ENCODE measurements around the gene PRDM16. TPM values are rescaled to one million over a fixed set of nuclear protein-coding genes. Genes with fewer than 3 reads are reported as not detected.

PRDM16 gene
- total RNA-seq, 1 experiment from 2014 or later, result 0.09 TPM

- intact Hi-C loops (cut with micrococcal nuclease; ENCODE audit: unreplicated experiment), result no loop called here
- no peak for DNase-seq
- TF ChIP-seq CTCF (IDR thresholded peaks at IDR 0.05; ENCODE audit: unreplicated experiment), result no peak
- Mint-ChIP-seq H3K4me1 (ENCODE audit: low read depth, unreplicated experiment) (no peaks in the 10 kb centered on the region), H3K27me3 (ENCODE audit: unreplicated experiment) (peaks cover 90% of the 10 kb centered on the region), H3K27ac (ENCODE audit: unreplicated experiment) (no peak overlapping the region), H3K36me3 (ENCODE audit: insufficient read depth, unreplicated experiment) (peaks cover 6% of the 10 kb centered on the region), H3K4me3 (ENCODE audit: low read depth, unreplicated experiment) (no peak overlapping the region), H3K9me3 (ENCODE audit: low read depth, unreplicated experiment) (no peaks in the 10 kb centered on the region)
- no TSS peak for BruUV-seq (replicated peaks)
- CTCF ChIA-PET, result no interaction called here
Observed at GRCh38 chr1:3433596-3434320, 364.8 kb downstream of the PRDM16 start.

- no peaks in the 10 kb centered on the region for H3K9me3 Mint-ChIP-seq (ENCODE audit: low read depth, unreplicated experiment)
- H3K27me3 Mint-ChIP-seq (ENCODE audit: unreplicated experiment), result peaks cover 84% of the 10 kb centered on the region
- no TSS peak for BruUV-seq (replicated peaks)
- no peak for DNase-seq
- peaks cover 6% of the 10 kb centered on the region for H3K36me3 Mint-ChIP-seq (ENCODE audit: insufficient read depth, unreplicated experiment)
- intact Hi-C loops (cut with micrococcal nuclease; ENCODE audit: unreplicated experiment), result no loop called here
- CTCF ChIA-PET, result no interaction called here
- TF ChIP-seq CTCF (IDR thresholded peaks at IDR 0.05; ENCODE audit: unreplicated experiment), result no peak
- no peak overlapping the region for H3K27ac Mint-ChIP-seq (ENCODE audit: unreplicated experiment)
- no peak overlapping the region for H3K4me3 Mint-ChIP-seq (ENCODE audit: low read depth, unreplicated experiment)
- no peaks in the 10 kb centered on the region for H3K4me1 Mint-ChIP-seq (ENCODE audit: low read depth, unreplicated experiment)
Observed at GRCh38 chr1:3434406-3435110, 365.6 kb downstream of the PRDM16 start.

DNA sequence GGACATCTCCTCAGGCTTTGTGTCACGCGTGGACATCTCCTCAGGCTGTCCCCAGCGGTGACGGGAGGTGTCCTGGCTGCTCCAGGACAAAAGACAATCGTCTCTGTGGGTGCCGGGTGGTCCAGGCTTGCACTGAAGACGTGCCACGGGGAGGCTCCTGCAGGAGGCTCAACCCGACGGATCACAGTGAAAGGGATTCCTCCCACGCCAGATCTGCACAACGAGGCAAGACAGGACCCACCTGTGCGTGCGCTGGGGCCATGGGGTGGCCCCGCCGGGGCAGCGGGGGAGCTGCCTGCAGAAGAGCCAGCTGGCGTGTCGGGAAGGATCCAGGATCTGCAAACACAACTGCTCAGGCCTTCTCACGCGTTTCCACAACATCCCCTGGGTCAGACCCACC lies 366.7 kb downstream of the PRDM16 start:
- DNase-seq, result no peak
- Mint-ChIP-seq H3K27me3 (ENCODE audit: unreplicated experiment) (peaks cover 85% of the 10 kb centered on the region), H3K4me3 (ENCODE audit: low read depth, unreplicated experiment) (no peak overlapping the region), H3K9me3 (ENCODE audit: low read depth, unreplicated experiment) (no peaks in the 10 kb centered on the region), H3K27ac (ENCODE audit: unreplicated experiment) (no peak overlapping the region), H3K4me1 (ENCODE audit: low read depth, unreplicated experiment) (no peaks in the 10 kb centered on the region), H3K36me3 (ENCODE audit: insufficient read depth, unreplicated experiment) (peaks cover 6% of the 10 kb centered on the region)
- BruUV-seq (replicated peaks), result no TSS peak
- TF ChIP-seq CTCF (IDR thresholded peaks at IDR 0.05; ENCODE audit: unreplicated experiment), result no peak
- CTCF ChIA-PET, result no interaction called here
- intact Hi-C loops (cut with micrococcal nuclease; ENCODE audit: unreplicated experiment), result no loop called here

- Mint-ChIP-seq H3K27ac (ENCODE audit: unreplicated experiment) (no peak overlapping the region), H3K4me3 (ENCODE audit: low read depth, unreplicated experiment) (no peak overlapping the region), H3K4me1 (ENCODE audit: low read depth, unreplicated experiment) (no peaks in the 10 kb centered on the region), H3K27me3 (ENCODE audit: unreplicated experiment) (peaks cover 85% of the 10 kb centered on the region), H3K36me3 (ENCODE audit: insufficient read depth, unreplicated experiment) (peaks cover 6% of the 10 kb centered on the region), H3K9me3 (ENCODE audit: low read depth, unreplicated experiment) (no peaks in the 10 kb centered on the region)
- no peak for TF ChIP-seq CTCF (IDR thresholded peaks at IDR 0.05; ENCODE audit: unreplicated experiment)
- intact Hi-C loops (cut with micrococcal nuclease; ENCODE audit: unreplicated experiment), result no loop called here
- no TSS peak for BruUV-seq (replicated peaks)
- CTCF ChIA-PET, result no interaction called here
- no peak for DNase-seq
Observed at GRCh38 chr1:3436451-3436850, 367.4 kb downstream of the PRDM16 start.
